GM19438 (cell line): ENCODE measurements around the gene EEFSEC.

Experiments
- ATAC-seq: cut with Tn5 transposase; IDR thresholded peaks from one replicate; pipeline ENCODE4 v1.9.1; 2021; ENCODE audit warnings: low read depth; ENCODE audit not compliant: unreplicated experiment

EEFSEC gene

GRCh38 chr3:128343287-128344051 lies 190.2 kb downstream of the EEFSEC start:
- ATAC-seq: no peak

GRCh38 chr3:128344052-128344735 lies 190.9 kb downstream of the EEFSEC start:
- no peak for ATAC-seq

DNA sequence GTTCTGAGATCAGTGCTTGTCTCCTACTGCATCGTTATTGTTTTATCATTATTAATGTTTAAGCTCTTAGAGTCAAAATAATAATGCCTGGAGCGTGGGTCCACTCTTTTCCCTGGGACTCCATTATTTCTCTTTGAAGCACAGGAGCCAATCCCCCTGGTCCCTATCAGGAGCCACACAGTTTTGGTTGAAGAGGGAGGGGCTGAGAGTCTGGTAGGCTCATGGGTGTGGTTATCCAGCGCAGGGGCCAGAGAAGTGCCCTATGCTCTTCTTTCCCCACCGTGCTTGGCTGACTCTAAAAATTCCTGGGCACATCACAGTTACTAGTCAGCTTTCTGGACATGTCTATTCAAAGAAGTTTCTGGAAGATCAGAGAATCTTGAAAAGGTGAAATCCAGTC lies 191.9 kb downstream of the EEFSEC start:
- no peak for ATAC-seq

DNA sequence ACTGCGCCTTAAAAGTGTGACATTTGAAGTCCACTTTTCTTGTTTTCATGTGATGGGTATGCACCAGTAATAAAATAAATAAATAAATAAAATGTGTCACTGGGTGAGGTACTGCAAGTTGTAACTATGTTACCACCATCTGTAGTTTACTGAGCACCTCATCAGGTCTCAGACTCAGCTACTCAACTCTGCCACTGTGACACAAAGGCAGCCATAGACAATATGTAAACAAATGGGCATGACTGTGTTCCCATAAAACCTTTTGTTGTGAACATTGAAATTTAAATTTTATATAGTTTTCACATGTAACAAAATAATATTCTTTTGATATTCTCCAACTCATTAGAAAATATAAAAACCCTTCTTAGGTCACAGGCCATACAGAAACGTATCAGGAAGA lies 193.3 kb downstream of the EEFSEC start:
- no peak for ATAC-seq

DNA sequence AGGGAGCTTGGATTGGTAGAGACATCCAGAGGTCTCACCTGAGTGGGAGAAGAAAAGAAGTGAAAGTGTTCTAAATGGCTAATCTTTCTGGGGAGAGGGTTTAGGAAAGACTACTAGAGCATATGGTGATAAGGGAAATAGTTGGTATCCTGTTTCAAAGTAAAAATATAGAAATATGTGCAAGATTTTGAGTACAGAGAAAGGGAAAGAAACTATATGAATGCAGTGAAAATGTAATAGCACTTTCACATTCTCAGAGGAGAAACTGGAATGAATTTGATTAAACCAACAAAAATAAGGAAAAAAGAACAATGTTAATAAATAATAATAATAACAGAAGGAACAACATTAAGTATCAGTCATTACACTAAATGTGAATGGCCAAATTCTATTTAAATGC lies 194.0 kb downstream of the EEFSEC start:
- no peak for ATAC-seq

DNA sequence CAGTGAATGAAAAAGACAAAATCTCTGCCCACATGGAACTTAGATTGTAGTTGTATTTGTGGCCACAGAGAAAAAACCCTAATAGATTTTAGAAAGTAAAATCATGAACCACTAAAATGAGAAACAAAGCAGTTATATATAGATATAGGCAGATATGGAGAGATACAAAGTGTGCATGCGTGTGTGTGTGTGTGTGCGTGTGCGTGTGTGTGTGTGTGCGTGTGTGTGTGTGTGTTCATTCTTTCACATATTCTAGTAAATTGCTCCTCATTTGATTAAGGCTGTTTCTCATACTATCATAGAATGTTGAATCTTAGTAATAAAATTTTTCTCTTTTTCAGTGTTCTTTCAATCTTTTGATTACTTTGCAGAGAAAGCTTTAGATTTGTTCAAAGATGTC lies 194.8 kb downstream of the EEFSEC start:
- no peak for ATAC-seq

- ATAC-seq: no peak
Measured at GRCh38 chr3:128348805-128349531, 195.7 kb downstream of the EEFSEC start.

GRCh38 chr3:128349963-128350599 lies 196.8 kb downstream of the EEFSEC start:
- ATAC-seq: no peak

GRCh38 chr3:128351546-128351945 lies 198.3 kb downstream of the EEFSEC start:
- no peak for ATAC-seq

- no peak for ATAC-seq
Measured at GRCh38 chr3:128352326-128352725, 199.0 kb downstream of the EEFSEC start.

DNA sequence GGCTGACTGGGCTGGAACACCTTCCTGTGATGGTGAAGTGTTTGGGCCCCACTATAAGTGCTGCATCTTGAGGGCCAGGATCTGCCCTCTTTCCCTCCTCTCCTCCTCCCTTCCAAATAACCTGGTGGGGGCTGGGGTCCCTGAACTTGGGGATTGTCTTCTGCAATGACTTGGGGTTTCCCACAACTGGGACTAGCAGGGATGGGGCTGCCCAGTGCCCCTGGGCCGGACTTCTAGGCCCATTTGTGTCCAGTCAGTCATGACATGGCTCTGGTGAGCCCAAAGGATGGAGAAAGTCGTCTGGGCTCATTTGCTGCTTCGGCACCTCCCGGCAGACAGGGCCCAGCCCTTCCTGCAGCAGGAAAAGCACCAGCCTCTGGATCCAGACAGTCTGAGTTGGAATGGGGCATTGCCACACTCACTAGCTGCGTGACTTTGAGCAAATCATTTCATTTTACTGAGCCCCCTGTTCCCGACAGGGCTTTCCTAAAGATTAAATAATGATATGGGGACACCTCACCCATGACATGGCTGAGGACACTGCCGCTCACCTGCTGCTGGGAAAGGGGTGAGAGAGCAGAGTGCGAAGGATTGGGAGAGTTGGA lies 200.2 kb downstream of the EEFSEC start:
- no peak for ATAC-seq

DNA sequence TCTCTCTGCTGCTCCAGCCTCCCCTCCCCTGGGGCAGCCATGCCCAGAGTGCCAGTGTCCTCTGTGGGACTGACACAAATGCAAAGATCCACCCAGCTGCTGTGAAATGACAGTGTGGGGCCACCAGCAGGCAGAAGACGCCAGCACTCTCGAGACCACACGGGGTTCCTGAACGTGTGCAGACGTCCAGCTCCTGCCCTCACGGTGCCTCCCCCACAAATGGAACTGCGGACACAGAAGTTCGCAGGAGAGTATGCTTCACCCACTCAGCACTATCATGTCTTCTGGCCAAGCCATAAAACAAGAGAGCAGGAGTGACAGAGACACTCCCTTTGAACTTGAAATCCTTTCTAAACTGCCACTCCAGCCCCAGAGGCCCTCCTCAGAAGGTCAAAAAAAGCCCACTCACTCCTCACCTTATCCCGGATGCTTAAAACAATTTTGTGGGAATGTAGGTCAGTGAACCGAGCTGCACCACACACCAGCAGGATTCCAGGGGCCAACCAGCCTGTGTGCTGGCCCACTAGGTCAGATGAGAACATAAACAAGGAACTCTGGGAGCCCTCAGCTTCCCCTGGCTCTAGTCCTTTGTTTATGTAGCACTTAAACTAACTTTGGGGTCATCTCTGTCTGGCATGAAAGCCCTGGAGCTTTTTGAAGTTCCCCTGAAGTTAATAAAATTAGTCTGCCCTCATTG lies 200.9 kb downstream of the EEFSEC start:
- ATAC-seq: no peak

GRCh38 chr3:128354788-128355542 lies 201.7 kb downstream of the EEFSEC start:
- no peak for ATAC-seq

GRCh38 chr3:128355543-128355919 lies 202.2 kb downstream of the EEFSEC start:
- ATAC-seq: no peak

- ATAC-seq: no peak
Measured at GRCh38 chr3:128356822-128357221, 203.5 kb downstream of the EEFSEC start.

DNA sequence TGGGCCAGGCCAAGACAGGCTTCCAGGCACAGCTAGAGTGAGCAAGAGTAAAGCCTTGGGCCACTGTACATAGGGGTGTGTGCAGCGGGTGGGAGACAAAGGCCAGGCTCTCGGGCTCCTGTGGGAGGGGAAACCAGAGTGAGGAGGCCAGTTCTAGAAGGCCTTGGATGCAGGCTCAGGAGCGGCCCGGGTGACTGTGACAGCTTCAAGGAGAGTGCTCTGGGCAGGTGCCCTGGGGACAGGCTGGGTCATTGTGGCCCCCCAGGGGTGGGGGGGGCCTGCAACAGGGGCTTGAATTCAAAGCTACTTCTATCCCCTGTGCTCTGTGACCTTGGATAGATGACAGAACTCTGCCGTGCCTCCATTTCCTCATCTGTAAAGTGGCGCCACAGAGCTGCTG lies 204.3 kb downstream of the EEFSEC start:
- ATAC-seq: no peak

DNA sequence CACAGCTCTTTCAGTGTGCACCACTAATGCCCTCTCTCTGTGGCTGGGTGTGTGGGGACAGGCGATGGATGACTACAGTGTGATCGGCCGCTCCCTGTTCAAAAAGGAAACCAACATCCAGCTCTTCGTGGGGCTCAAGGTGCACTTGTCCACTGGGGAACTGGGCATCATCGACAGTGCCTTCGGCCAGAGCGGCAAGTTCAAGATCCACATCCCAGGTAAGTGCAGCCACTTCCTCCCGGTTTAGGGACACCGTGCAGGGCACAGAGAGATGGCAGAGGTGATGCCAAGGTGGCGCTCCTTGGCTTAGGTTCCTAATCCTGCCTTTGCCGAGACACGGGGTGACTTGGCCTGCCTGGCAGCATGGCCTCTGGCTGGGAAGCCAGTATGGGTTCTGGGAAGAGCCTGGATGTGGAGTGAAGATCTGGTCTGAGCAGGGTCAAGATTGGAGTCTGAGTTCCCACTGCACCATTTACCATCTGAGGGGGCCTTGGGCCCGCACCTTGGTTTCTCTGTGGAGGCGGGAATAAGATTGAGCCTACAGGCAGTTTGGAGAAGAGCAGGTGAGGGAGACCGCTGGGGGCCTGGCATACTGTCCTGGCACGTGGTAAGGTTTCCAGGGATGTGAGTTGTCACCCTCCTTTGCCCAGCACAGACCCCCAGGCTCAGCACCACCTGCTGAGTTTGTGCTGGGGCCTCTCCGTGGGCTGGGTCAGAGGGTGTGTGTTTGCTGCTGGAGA lies 205.0 kb downstream of the EEFSEC start:
- ATAC-seq: no peak

GRCh38 chr3:128359060-128359664 lies 205.9 kb downstream of the EEFSEC start:
- no peak for ATAC-seq
